ENCODE data around the gene MATK.

DNA sequence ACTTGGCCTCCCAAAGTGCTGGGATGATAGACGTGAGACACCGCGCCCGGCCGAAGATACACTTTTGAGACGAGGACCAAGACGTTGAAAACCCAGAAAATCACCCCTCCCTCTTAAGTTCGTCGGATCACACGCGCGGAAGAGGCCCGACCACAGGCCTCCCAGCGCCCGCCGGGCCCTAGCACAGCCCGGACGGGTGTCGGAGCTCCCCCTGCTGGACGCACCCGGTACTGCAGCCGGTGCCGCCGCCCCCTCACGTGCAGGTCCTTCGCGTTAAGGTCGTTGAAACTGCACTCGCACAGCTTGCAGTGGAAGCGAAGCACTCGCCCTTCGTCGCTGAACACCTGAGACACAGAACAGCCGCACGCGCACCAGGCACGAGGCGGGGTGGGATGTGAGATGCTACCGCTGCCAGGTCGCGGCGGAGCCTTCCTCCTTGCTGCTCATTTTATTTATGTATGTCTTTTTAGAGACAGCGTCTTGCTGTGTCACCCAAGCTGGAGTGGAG lies 35.7 kb upstream of the MATK start:
- TF ChIP-seq TAF1 (IDR thresholded peaks at IDR 0.05; ENCODE audit: borderline replicate concordance, insufficient read depth, low read length) (no peak), POLR2AphosphoS5 (IDR thresholded peaks at IDR 0.05; ENCODE audit: low read depth, low read length) (no peak), SIN3A (IDR thresholded peaks at IDR 0.05; ENCODE audit: borderline replicate concordance, insufficient read depth, low read length) (no peak)
- TF ChIP-seq, protein P1, sequence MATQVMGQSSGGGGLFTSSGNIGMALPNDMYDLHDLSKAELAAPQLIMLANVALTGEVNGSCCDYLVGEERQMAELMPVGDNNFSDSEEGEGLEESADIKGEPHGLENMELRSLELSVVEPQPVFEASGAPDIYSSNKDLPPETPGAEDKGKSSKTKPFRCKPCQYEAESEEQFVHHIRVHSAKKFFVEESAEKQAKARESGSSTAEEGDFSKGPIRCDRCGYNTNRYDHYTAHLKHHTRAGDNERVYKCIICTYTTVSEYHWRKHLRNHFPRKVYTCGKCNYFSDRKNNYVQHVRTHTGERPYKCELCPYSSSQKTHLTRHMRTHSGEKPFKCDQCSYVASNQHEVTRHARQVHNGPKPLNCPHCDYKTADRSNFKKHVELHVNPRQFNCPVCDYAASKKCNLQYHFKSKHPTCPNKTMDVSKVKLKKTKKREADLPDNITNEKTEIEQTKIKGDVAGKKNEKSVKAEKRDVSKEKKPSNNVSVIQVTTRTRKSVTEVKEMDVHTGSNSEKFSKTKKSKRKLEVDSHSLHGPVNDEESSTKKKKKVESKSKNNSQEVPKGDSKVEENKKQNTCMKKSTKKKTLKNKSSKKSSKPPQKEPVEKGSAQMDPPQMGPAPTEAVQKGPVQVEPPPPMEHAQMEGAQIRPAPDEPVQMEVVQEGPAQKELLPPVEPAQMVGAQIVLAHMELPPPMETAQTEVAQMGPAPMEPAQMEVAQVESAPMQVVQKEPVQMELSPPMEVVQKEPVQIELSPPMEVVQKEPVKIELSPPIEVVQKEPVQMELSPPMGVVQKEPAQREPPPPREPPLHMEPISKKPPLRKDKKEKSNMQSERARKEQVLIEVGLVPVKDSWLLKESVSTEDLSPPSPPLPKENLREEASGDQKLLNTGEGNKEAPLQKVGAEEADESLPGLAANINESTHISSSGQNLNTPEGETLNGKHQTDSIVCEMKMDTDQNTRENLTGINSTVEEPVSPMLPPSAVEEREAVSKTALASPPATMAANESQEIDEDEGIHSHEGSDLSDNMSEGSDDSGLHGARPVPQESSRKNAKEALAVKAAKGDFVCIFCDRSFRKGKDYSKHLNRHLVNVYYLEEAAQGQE (IDR thresholded peaks at IDR 0.05; ENCODE audit: insufficient read depth in 1 of 2, low read depth in 2 of 2, low read length in 2 of 2): no peak

Measured in PFSK-1 (cell line).